WTC11 (cell line): Measurements from ENCODE around the gene LPCAT1. TPM values are rescaled to one million over a fixed set of nuclear protein-coding genes. Genes with fewer than 3 reads are reported as not detected.

ENCODE experiments used
- ATAC-seq: fragments of 200-7000 bp; cut with Tn5 transposase; 2 replicates; pipeline ENCODE4 v1.10.0; 2021; ENCODE audit warnings: mild to moderate bottlenecking, moderate library complexity
- CTCF ChIA-PET: fragments of 300-600 bp; sonication (Branson Sonifier 250); formaldehyde crosslinking; loops from one replicate; lab custom pipeline; 2021; ENCODE audit warnings: antibody characterized with exemption; lab: Charles Lee
- POLR2A ChIA-PET: fragments of 350-600 bp; sonication (Branson Sonifier 250); formaldehyde crosslinking; loops from one replicate; lab custom pipeline; 2021; ENCODE audit warnings: antibody characterized with exemption; lab: Charles Lee
- DNase-seq: peaks from one replicate; pipeline ENCODE4 v3.0.0; 2021; ENCODE audit warnings: low spot score
- H3K27ac Mint-ChIP-seq: 2 replicates; pipeline ENCODE4 v1.8.0; 2021; ENCODE audit warnings: mixed read lengths
- H3K27me3 Mint-ChIP-seq: 2 replicates; pipeline ENCODE4 v1.8.0; 2021; ENCODE audit warnings: low read depth, mild to moderate bottlenecking, moderate library complexity, mixed read lengths
- H3K36me3 Mint-ChIP-seq: 2 replicates; pipeline ENCODE4 v1.8.0; 2021; ENCODE audit warnings: mixed read lengths
- H3K4me1 Mint-ChIP-seq: 2 replicates; pipeline ENCODE4 v1.8.0; 2022; ENCODE audit warnings: mixed read lengths
- H3K4me3 Mint-ChIP-seq: 2 replicates; pipeline ENCODE4 v1.8.0; 2021; ENCODE audit warnings: mild to moderate bottlenecking, moderate library complexity, mixed read lengths
- H3K9me3 Mint-ChIP-seq: 2 replicates; pipeline ENCODE4 v1.8.0; 2021; ENCODE audit warnings: mixed read lengths
- ATF1 ChIP-seq: sonication (generic); formaldehyde crosslinking; IDR thresholded peaks from 2 replicates; pipeline ENCODE4 v1.8.1; 2023; ENCODE audit warnings: mild to moderate bottlenecking, moderate library complexity, missing genetic modification reagents
- CTCF ChIP-seq: fragments of 200-600 bp; IDR thresholded peaks from 2 replicates; pipeline ENCODE4 v1.8.0; 2022; ENCODE audit warnings: antibody characterized with exemption
- E2F1 ChIP-seq: sonication (generic); formaldehyde crosslinking; IDR thresholded peaks from 2 replicates; pipeline ENCODE4 v1.8.0; 2022; ENCODE audit warnings: mild to moderate bottlenecking, missing genetic modification reagents
- EMX1 ChIP-seq: fragments of 250-450 bp; sonication (Bioruptor Pico); IDR thresholded peaks from 2 replicates; pipeline ENCODE4 v1.8.0; 2021; ENCODE audit warnings: mild to moderate bottlenecking
- ERG ChIP-seq: fragments of 250-450 bp; sonication (Bioruptor Pico); IDR thresholded peaks from 2 replicates; pipeline ENCODE4 v1.8.0; 2021; ENCODE audit warnings: mild to moderate bottlenecking
- FOXJ3 ChIP-seq: sonication (generic); formaldehyde crosslinking; IDR thresholded peaks from 2 replicates; pipeline ENCODE4 v1.9.0; 2021; ENCODE audit warnings: missing genetic modification reagents, mild to moderate bottlenecking, borderline replicate concordance
- FOXP4 ChIP-seq: sonication (generic); formaldehyde crosslinking; IDR thresholded peaks from 2 replicates; pipeline ENCODE4 v1.8.0; 2022; ENCODE audit warnings: mild to moderate bottlenecking, missing genetic modification reagents
- GTF2I ChIP-seq: fragments of 250-450 bp; sonication (Bioruptor Pico); conservative IDR thresholded peaks from 2 replicates; pipeline ENCODE4 v1.4.0; 2021; ENCODE audit warnings: mild to moderate bottlenecking
- HMGA2 ChIP-seq: fragments of 250-450 bp; sonication (Bioruptor Pico); IDR thresholded peaks from 2 replicates; pipeline ENCODE4 v1.4.0; 2021; ENCODE audit warnings: mild to moderate bottlenecking, moderate library complexity
- HMGXB4 ChIP-seq: sonication (generic); formaldehyde crosslinking; IDR thresholded peaks from 2 replicates; pipeline ENCODE4 v1.8.1; 2023; ENCODE audit warnings: mild to moderate bottlenecking, moderate library complexity, missing genetic modification reagents
- JUN ChIP-seq: sonication (generic); formaldehyde crosslinking; IDR thresholded peaks from 2 replicates; pipeline ENCODE4 v1.8.0; 2023; ENCODE audit warnings: mild to moderate bottlenecking, missing genetic modification reagents
- KAT7 ChIP-seq: sonication (generic); formaldehyde crosslinking; IDR thresholded peaks from 2 replicates; pipeline ENCODE4 v1.8.1; 2023; ENCODE audit warnings: missing genetic modification reagents, mild to moderate bottlenecking, borderline replicate concordance
- MYBL2 ChIP-seq: sonication (generic); formaldehyde crosslinking; IDR thresholded peaks from 2 replicates; pipeline ENCODE4 v1.8.1; 2023; ENCODE audit warnings: mild to moderate bottlenecking, moderate library complexity, missing genetic modification reagents
- PREB ChIP-seq: sonication (generic); formaldehyde crosslinking; IDR thresholded peaks from 2 replicates; pipeline ENCODE4 v1.8.1; 2022; ENCODE audit warnings: mild to moderate bottlenecking, missing genetic modification reagents, moderate library complexity, borderline replicate concordance
- RELA ChIP-seq: sonication (generic); formaldehyde crosslinking; IDR thresholded peaks from 2 replicates; pipeline ENCODE4 v1.8.1; 2022; ENCODE audit warnings: missing genetic modification reagents, mild to moderate bottlenecking, borderline replicate concordance
- SOX15 ChIP-seq: fragments of 250-450 bp; sonication (Bioruptor Pico); IDR thresholded peaks from 2 replicates; pipeline ENCODE4 v1.9.0; 2021; ENCODE audit warnings: mild to moderate bottlenecking
- SP1 ChIP-seq: sonication (generic); formaldehyde crosslinking; conservative IDR thresholded peaks from 2 replicates; pipeline ENCODE4 v1.8.1; 2022; ENCODE audit warnings: missing genetic modification reagents
- TCF7 ChIP-seq: sonication (generic); formaldehyde crosslinking; IDR thresholded peaks from 2 replicates; pipeline ENCODE4 v1.8.0; 2022; ENCODE audit warnings: mild to moderate bottlenecking, low read depth, missing genetic modification reagents, moderate library complexity
- TEAD1 ChIP-seq: sonication (generic); formaldehyde crosslinking; IDR thresholded peaks from 2 replicates; pipeline ENCODE4 v1.8.0; 2022; ENCODE audit warnings: mild to moderate bottlenecking, missing genetic modification reagents
- TEAD4 ChIP-seq: sonication (generic); formaldehyde crosslinking; IDR thresholded peaks from 2 replicates; pipeline ENCODE4 v1.8.0; 2022; ENCODE audit warnings: mild to moderate bottlenecking, missing genetic modification reagents
- ZNF138 ChIP-seq: sonication (generic); formaldehyde crosslinking; conservative IDR thresholded peaks from 2 replicates; pipeline ENCODE4 v1.8.1; 2022; ENCODE audit warnings: mild to moderate bottlenecking, moderate library complexity, missing genetic modification reagents
- ZNF232 ChIP-seq: sonication (generic); formaldehyde crosslinking; IDR thresholded peaks from 2 replicates; pipeline ENCODE4 v1.8.0; 2022; ENCODE audit warnings: mild to moderate bottlenecking, missing genetic modification reagents
- ZNF263 ChIP-seq: sonication (generic); formaldehyde crosslinking; IDR thresholded peaks from 2 replicates; pipeline ENCODE4 v1.8.1; 2022; ENCODE audit warnings: low read depth, mild to moderate bottlenecking, moderate library complexity, missing genetic modification reagents
- ZNF317 ChIP-seq: sonication (generic); formaldehyde crosslinking; IDR thresholded peaks from 2 replicates; pipeline ENCODE4 v1.8.1; 2023; ENCODE audit warnings: low read depth, mild to moderate bottlenecking, moderate library complexity, missing genetic modification reagents, borderline replicate concordance
- total RNA-seq: library from RNA; stranded (reverse); gene quantifications from 3 replicates; pipeline ENCODE4 v1.2.3, GENCODE V29; 2021
- TF ChIP-seq, protein P1 (sequence below): sonication (generic); formaldehyde crosslinking; IDR thresholded peaks from 2 replicates; pipeline ENCODE4 v1.8.0; 2022; ENCODE audit warnings: mild to moderate bottlenecking, missing genetic modification reagents

The LPCAT1 gene
- total RNA-seq, 1 experiment from 2014 or later: 206 TPM

- Mint-ChIP-seq H3K4me3 (no peak overlapping the region), H3K4me1 (peaks cover 76% of the 10 kb centered on the region), H3K9me3 (no peaks in the 10 kb centered on the region), H3K27me3 (no peaks in the 10 kb centered on the region), H3K27ac (peak overlapping the region; percentile 88), H3K36me3 (peaks cover 12% of the 10 kb centered on the region)
- ChIA-PET POLR2A (interaction anchor here (1.0 kb wide), 1 partner anchor 15 kb away, joined by 3 read pairs; no protein-coding TSS in a partner anchor), CTCF (interaction anchor here (0.9 to 1.3 kb wide), 4 partner anchors 39 to 138 kb away, joined by 3 read pairs; no protein-coding TSS in a partner anchor)
- TF ChIP-seq MYBL2 (CRISPR knock-in tag) (no peak), ZNF317 (CRISPR knock-in tag) (no peak), E2F1 (CRISPR knock-in tag) (no peak), FOXJ3 (CRISPR knock-in tag) (no peak), SP1 (CRISPR knock-in tag) (no peak), ATF1 (CRISPR knock-in tag) (no peak), TEAD1 (CRISPR knock-in tag) (no peak), HMGA2 (CRISPR knock-in tag) (no peak), SOX15 (no peak), FOXP4 (CRISPR knock-in tag) (no peak), EMX1 (CRISPR knock-in tag) (no peak), CTCF (no peak), HMGXB4 (no peak), JUN (CRISPR knock-in tag) (no peak), RELA (CRISPR knock-in tag) (no peak), TEAD4 (CRISPR knock-in tag) (no peak), GTF2I (CRISPR knock-in tag) (no peak), ZNF138 (CRISPR knock-in tag) (no peak), ZNF232 (CRISPR knock-in tag) (no peak)
- no peak for DNase-seq
- ATAC-seq: no peak
Measured at GRCh38 chr5:1507457-1507856, 16.3 kb downstream of the LPCAT1 start.

DNA sequence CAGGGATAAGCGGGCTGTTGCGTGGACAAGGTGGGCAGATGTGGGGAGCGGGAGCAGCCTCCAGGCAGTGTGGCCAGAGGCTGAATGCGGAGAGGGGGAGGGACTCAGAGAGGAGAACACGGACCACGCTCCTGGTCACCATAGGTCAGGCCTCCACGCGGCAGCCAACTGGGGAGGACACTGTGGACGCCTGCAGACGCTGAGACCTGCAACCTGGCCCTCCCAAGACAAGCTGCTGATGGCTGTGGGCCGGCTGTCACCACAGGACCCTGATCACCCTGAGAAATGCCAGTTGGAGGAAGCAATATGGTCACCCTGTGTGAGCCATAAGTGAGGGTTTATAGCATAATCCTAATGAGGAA lies 16.8 kb downstream of the LPCAT1 start:
- no peak for DNase-seq
- CTCF ChIA-PET: interaction anchor here (0.9 to 1.3 kb wide), 3 partner anchors 87 to 138 kb away, joined by 3 read pairs; no protein-coding TSS in a partner anchor
- TF ChIP-seq ZNF263 (no peak), FOXP4 (CRISPR knock-in tag) (no peak), PREB (CRISPR knock-in tag) (no peak), ERG (CRISPR knock-in tag) (no peak), TEAD4 (CRISPR knock-in tag) (no peak), TCF7 (CRISPR knock-in tag) (no peak), KAT7 (CRISPR knock-in tag) (no peak)
- TF ChIP-seq, protein P1, sequence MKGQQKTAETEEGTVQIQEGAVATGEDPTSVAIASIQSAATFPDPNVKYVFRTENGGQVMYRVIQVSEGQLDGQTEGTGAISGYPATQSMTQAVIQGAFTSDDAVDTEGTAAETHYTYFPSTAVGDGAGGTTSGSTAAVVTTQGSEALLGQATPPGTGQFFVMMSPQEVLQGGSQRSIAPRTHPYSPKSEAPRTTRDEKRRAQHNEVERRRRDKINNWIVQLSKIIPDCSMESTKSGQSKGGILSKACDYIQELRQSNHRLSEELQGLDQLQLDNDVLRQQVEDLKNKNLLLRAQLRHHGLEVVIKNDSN (CRISPR knock-in tag): no peak

More for the DNA sequence above, 16.8 kb downstream of the LPCAT1 start:
- H3K4me1 Mint-ChIP-seq: peaks cover 76% of the 10 kb centered on the region
- peak overlapping the region; percentile 88 for H3K27ac Mint-ChIP-seq
- no peaks in the 10 kb centered on the region for H3K9me3 Mint-ChIP-seq
- H3K4me3 Mint-ChIP-seq: no peak overlapping the region
- POLR2A ChIA-PET: interaction anchor here (1.3 kb wide), 1 partner anchor 9 kb away, joined by 4 read pairs; no protein-coding TSS in a partner anchor
- H3K36me3 Mint-ChIP-seq: peaks cover 12% of the 10 kb centered on the region
- no peak for ATAC-seq
- no peaks in the 10 kb centered on the region for H3K27me3 Mint-ChIP-seq
